ENCODE results near the gene PAK1IP1.
"Not testable (repeated sequence)": the region's sequence is repeated elsewhere in the genome, so short reads cannot be mapped to it uniquely, and the experiment has no call there.

PAK1IP1 gene

GRCh38 chr6:10740061-10740460 lies 45.3 kb downstream of the PAK1IP1 start:
- Histone ChIP-seq H3K4me1 (no peaks in the 10 kb centered on the region), H3K36me3 (replicated peaks) (no peaks in the 10 kb centered on the region), H3K4me3 (no peak overlapping the region), H3K27me3 (ENCODE audit: low read depth) (no peaks in the 10 kb centered on the region), H3K9me3 (no peaks in the 10 kb centered on the region)
- DNase-seq (ENCODE audit: low spot score in 2 of 2), result no peak
- in situ Hi-C loops (cut with MboI; ENCODE audit: low sequenced_read_pairs), result no loop called here

- H3K4me1 ChIP-seq; H3K36me3 ChIP-seq (replicated peaks); H3K9me3 ChIP-seq; H3K4me3 ChIP-seq; DNase-seq (ENCODE audit: low spot score in 2 of 2); H3K27me3 ChIP-seq (ENCODE audit: low read depth); in situ Hi-C loops (cut with MboI; ENCODE audit: low sequenced_read_pairs): not testable (repeated sequence)
Measured at GRCh38 chr6:10741643-10742042, 46.9 kb downstream of the PAK1IP1 start.

- H3K4me1 ChIP-seq, result no peaks in the 10 kb centered on the region; the same call in 1 of the 2 replicates
- no peaks in the 10 kb centered on the region for H3K9me3 ChIP-seq
- H3K4me3 ChIP-seq, result no peak overlapping the region
- H3K36me3 ChIP-seq (replicated peaks), result no peaks in the 10 kb centered on the region
- in situ Hi-C loops (cut with MboI; ENCODE audit: low sequenced_read_pairs), result no loop called here
- no peak for DNase-seq (ENCODE audit: low spot score in 2 of 2)
- no peaks in the 10 kb centered on the region for H3K27me3 ChIP-seq (ENCODE audit: low read depth)
Measured at GRCh38 chr6:10742251-10742650, 47.5 kb downstream of the PAK1IP1 start.

- H3K9me3 ChIP-seq, result no peaks in the 10 kb centered on the region
- H3K27me3 ChIP-seq (ENCODE audit: low read depth), result no peaks in the 10 kb centered on the region
- 0 out of 2 replicates have a peak, but pooled peaks cover 4% of the 10 kb centered on the region for H3K36me3 ChIP-seq (replicated peaks)
- no peak for DNase-seq (ENCODE audit: low spot score in 2 of 2)
- peaks cover 2% of the 10 kb centered on the region; the same call in 1 of the 2 replicates for H3K4me1 ChIP-seq
- no peak overlapping the region for H3K4me3 ChIP-seq
- in situ Hi-C loops (cut with MboI; ENCODE audit: low sequenced_read_pairs), result no loop called here
Measured at GRCh38 chr6:10743515-10743914, 48.7 kb downstream of the PAK1IP1 start.

- H3K9me3 ChIP-seq, result no peaks in the 10 kb centered on the region
- no peaks in the 10 kb centered on the region for H3K27me3 ChIP-seq (ENCODE audit: low read depth)
- H3K4me1 ChIP-seq, result peaks cover 9% of the 10 kb centered on the region; the same call in 1 of the 2 replicates
- in situ Hi-C loops (cut with MboI; ENCODE audit: low sequenced_read_pairs), result no loop called here
- peaks cover 8% of the 10 kb centered on the region; the same call in 1 of the 2 replicates for H3K36me3 ChIP-seq (replicated peaks)
- DNase-seq (ENCODE audit: low spot score in 2 of 2), result no peak
- no peak overlapping the region for H3K4me3 ChIP-seq
Measured at GRCh38 chr6:10745116-10745515, 50.3 kb downstream of the PAK1IP1 start.

- H3K4me1 ChIP-seq, result peaks cover 9% of the 10 kb centered on the region; the same call in 1 of the 2 replicates
- peak overlapping the region; percentile 87 for H3K4me3 ChIP-seq
- in situ Hi-C loops (cut with MboI; ENCODE audit: low sequenced_read_pairs), result no loop called here
- H3K27me3 ChIP-seq (ENCODE audit: low read depth), result no peaks in the 10 kb centered on the region
- no peaks in the 10 kb centered on the region for H3K9me3 ChIP-seq
- no peak for DNase-seq (ENCODE audit: low spot score in 2 of 2)
- peaks cover 23% of the 10 kb centered on the region; the same call in 1 of the 2 replicates for H3K36me3 ChIP-seq (replicated peaks)
Measured at GRCh38 chr6:10746915-10747250, 52.1 kb downstream of the PAK1IP1 start.

GRCh38 chr6:10747251-10747972 lies 52.6 kb downstream of the PAK1IP1 start, which contains the start of gene TMEM14B:
Gene TMEM14B (plus strand): TSS chr6:10747805. CDS start chr6:10749246, 1,441 bp downstream.
- DNase-seq (ENCODE audit: low spot score in 2 of 2), result peak; percentile 93 to 100
- Histone ChIP-seq H3K4me1 (peaks cover 9% of the 10 kb centered on the region; the same call in 1 of the 2 replicates), H3K4me3 (peak within 1 kb of the TSS; percentile 87), H3K9me3 (no peaks in the 10 kb centered on the region), H3K36me3 (replicated peaks) (peaks cover 23% of the 10 kb centered on the region; the same call in 1 of the 2 replicates), H3K27me3 (ENCODE audit: low read depth) (no peaks in the 10 kb centered on the region)
- in situ Hi-C loops (cut with MboI; ENCODE audit: low sequenced_read_pairs), result no loop called here

- peaks cover 9% of the 10 kb centered on the region; the same call in 1 of the 2 replicates for H3K4me1 ChIP-seq
- no peaks in the 10 kb centered on the region for H3K27me3 ChIP-seq (ENCODE audit: low read depth)
- H3K4me3 ChIP-seq, result no peak overlapping the region
- DNase-seq (ENCODE audit: low spot score in 2 of 2), result no peak
- H3K36me3 ChIP-seq (replicated peaks), result peaks cover 43% of the 10 kb centered on the region
- H3K9me3 ChIP-seq, result no peaks in the 10 kb centered on the region
- in situ Hi-C loops (cut with MboI; ENCODE audit: low sequenced_read_pairs), result no loop called here
Measured at GRCh38 chr6:10749734-10750133, 55.0 kb downstream of the PAK1IP1 start.

GRCh38 chr6:10750568-10750967 lies 55.8 kb downstream of the PAK1IP1 start:
- H3K9me3 ChIP-seq; DNase-seq (ENCODE audit: low spot score in 2 of 2); H3K4me1 ChIP-seq; in situ Hi-C loops (cut with MboI; ENCODE audit: low sequenced_read_pairs); H3K4me3 ChIP-seq; H3K27me3 ChIP-seq (ENCODE audit: low read depth): not testable (repeated sequence)
- peaks cover 51% of the 10 kb centered on the region for H3K36me3 ChIP-seq (replicated peaks)

- H3K27me3 ChIP-seq (ENCODE audit: low read depth); in situ Hi-C loops (cut with MboI; ENCODE audit: low sequenced_read_pairs); H3K9me3 ChIP-seq; H3K4me3 ChIP-seq; DNase-seq (ENCODE audit: low spot score in 2 of 2); H3K4me1 ChIP-seq: not testable (repeated sequence)
- peaks cover 61% of the 10 kb centered on the region for H3K36me3 ChIP-seq (replicated peaks)
Measured at GRCh38 chr6:10751757-10752156, 57.0 kb downstream of the PAK1IP1 start.

- no peak overlapping the region for H3K4me3 ChIP-seq
- H3K9me3 ChIP-seq, result no peaks in the 10 kb centered on the region
- H3K4me1 ChIP-seq, result peaks cover 2% of the 10 kb centered on the region; the same call in 1 of the 2 replicates
- no peaks in the 10 kb centered on the region for H3K27me3 ChIP-seq (ENCODE audit: low read depth)
- in situ Hi-C loops (cut with MboI; ENCODE audit: low sequenced_read_pairs), result no loop called here
- peaks cover 63% of the 10 kb centered on the region for H3K36me3 ChIP-seq (replicated peaks)
- DNase-seq (ENCODE audit: low spot score in 2 of 2), result no peak
Measured at GRCh38 chr6:10756085-10756484, 61.3 kb downstream of the PAK1IP1 start.
